ENCODE data around the gene ATP6AP1. TPM values are rescaled to one million over a fixed set of nuclear protein-coding genes. Genes with fewer than 3 reads are reported as not detected.

The ATP6AP1 gene
- total RNA-seq, 1 experiment from 2014 or later: 221 TPM

GRCh38 chrX:154441564-154441963 is 13.1 kb downstream of the ATP6AP1 start:
- intact Hi-C loops (cut with micrococcal nuclease; ENCODE audit: unreplicated experiment): no loop called here
- ATAC-seq: no peak

GRCh38 chrX:154441984-154442707 is 13.7 kb downstream of the ATP6AP1 start:
- CTCF ChIA-PET: no interaction called here
- no peak for DNase-seq (ENCODE audit: low read depth, low spot score)

More at GRCh38 chrX:154441564-154441963, 13.1 kb downstream of the ATP6AP1 start:
- Histone ChIP-seq H3K4me1 (ENCODE audit: control insufficient read depth, insufficient read depth, low read length) (peaks cover 36% of the 10 kb centered on the region), H3K27me3 (ENCODE audit: control insufficient read depth, insufficient read depth, low read length) (no peaks in the 10 kb centered on the region), H3K4me3 (ENCODE audit: low read depth in 2 of 2, low read length in 2 of 2) (no peak overlapping the region), H3K9me3 (ENCODE audit: control insufficient read depth, insufficient read depth, low read depth, low read length) (no peaks in the 10 kb centered on the region), H3K27ac (ENCODE audit: low read length) (no peak overlapping the region), H3K36me3 (ENCODE audit: control insufficient read depth, insufficient read depth, low read length) (no peaks in the 10 kb centered on the region)
- POLR2A ChIA-PET: interaction anchor here (0.6 kb wide), 1 partner anchor 18 kb away, joined by 5 read pairs; no protein-coding TSS in a partner anchor
- DNase-seq (ENCODE audit: low read depth, low spot score): no peak
- BruUV-seq (replicated peaks): no TSS peak
- CTCF ChIA-PET: no interaction called here
- TF ChIP-seq SIN3A (IDR thresholded peaks at IDR 0.05; ENCODE audit: borderline replicate concordance, insufficient read depth, low read depth, low read length) (no peak), POLR2AphosphoS5 (IDR thresholded peaks at IDR 0.05; ENCODE audit: low read depth, low read length) (no peak), TCF7L2 (IDR thresholded peaks at IDR 0.05; ENCODE audit: low read depth, low read length) (no peak), REST (IDR thresholded peaks at IDR 0.05; ENCODE audit: insufficient read depth in 1 of 2, low read depth in 2 of 2, low read length in 1 of 2) (no peak), CTCF (IDR thresholded peaks at IDR 0.05) (no peak)
- in situ Hi-C loops (cut with HindIII; ENCODE audit: low pct_unique_long_range_greater_than_20kb, low sequenced_read_pairs): no loop called here

More at GRCh38 chrX:154441984-154442707, 13.7 kb downstream of the ATP6AP1 start:
- no peak overlapping the region for H3K27ac ChIP-seq (ENCODE audit: low read length)
- in situ Hi-C loops (cut with HindIII; ENCODE audit: low pct_unique_long_range_greater_than_20kb, low sequenced_read_pairs): no loop called here
- no peaks in the 10 kb centered on the region for H3K9me3 ChIP-seq (ENCODE audit: control insufficient read depth, insufficient read depth, low read depth, low read length)
- no peak for TF ChIP-seq REST (IDR thresholded peaks at IDR 0.05; ENCODE audit: insufficient read depth in 1 of 2, low read depth in 2 of 2, low read length in 1 of 2)
- no peak for TF ChIP-seq CTCF (IDR thresholded peaks at IDR 0.05)
- no peak for TF ChIP-seq TCF7L2 (IDR thresholded peaks at IDR 0.05; ENCODE audit: low read depth, low read length)
- no peak for TF ChIP-seq POLR2AphosphoS5 (IDR thresholded peaks at IDR 0.05; ENCODE audit: low read depth, low read length)
- TF ChIP-seq SIN3A (IDR thresholded peaks at IDR 0.05; ENCODE audit: borderline replicate concordance, insufficient read depth, low read depth, low read length): no peak
- peaks cover 36% of the 10 kb centered on the region for H3K4me1 ChIP-seq (ENCODE audit: control insufficient read depth, insufficient read depth, low read length)
- TSS peak; percentile 64 for BruUV-seq (replicated peaks)
- intact Hi-C loops (cut with micrococcal nuclease; ENCODE audit: unreplicated experiment): no loop called here
- H3K36me3 ChIP-seq (ENCODE audit: control insufficient read depth, insufficient read depth, low read length): no peaks in the 10 kb centered on the region
- no peak for ATAC-seq
- no peaks in the 10 kb centered on the region for H3K27me3 ChIP-seq (ENCODE audit: control insufficient read depth, insufficient read depth, low read length)
- H3K4me3 ChIP-seq (ENCODE audit: low read depth in 2 of 2, low read length in 2 of 2): no peak overlapping the region
- POLR2A ChIA-PET: no interaction called here
